GM23338 (cell line): Measurements from ENCODE around the gene SEM1. TPM values are rescaled to one million over a fixed set of nuclear protein-coding genes. Genes with fewer than 3 reads are reported as not detected.

Experiments used
- ATAC-seq: fragments of 200-7000 bp; cut with Tn5 transposase; 3 replicates; pipeline ENCODE4 v1.9.1; 2020
- DNase-seq: peaks from one replicate; pipeline ENCODE4 v3.0.0-alpha.2; 2015; ENCODE audit warnings: low spot score
- H2AFZ ChIP-seq: fragments of 200-600 bp; sonication (generic); 2 replicates; pipeline ENCODE4 v1.8.0; 2016; ENCODE audit warnings: antibody characterized with exemption, mild to moderate bottlenecking, moderate library complexity
- H3F3A ChIP-seq: fragments of 200-600 bp; sonication (generic); replicated peaks from 2 replicates; pipeline ENCODE4 v1.8.0; 2017; ENCODE audit warnings: antibody characterized with exemption, mixed run types, low read depth
- H3K27ac ChIP-seq: fragments of 200-600 bp; sonication (generic); 2 replicates; pipeline ENCODE4 v1.6.1; 2016; ENCODE audit warnings: low read depth
- H3K27me3 ChIP-seq: fragments of 200-600 bp; sonication (generic); 2 replicates; pipeline ENCODE4 v1.8.0; 2016; ENCODE audit warnings: mild to moderate bottlenecking, mixed run types, moderate library complexity; ENCODE audit not compliant: insufficient read depth
- H3K36me3 ChIP-seq: fragments of 200-600 bp; sonication (generic); 2 replicates; pipeline ENCODE4 v1.8.0; 2016; ENCODE audit warnings: mild to moderate bottlenecking; ENCODE audit not compliant: insufficient read depth
- H3K4me1 ChIP-seq: fragments of 200-600 bp; sonication (generic); 2 replicates; pipeline ENCODE4 v1.8.0; 2016; ENCODE audit warnings: mild to moderate bottlenecking, moderate library complexity; ENCODE audit not compliant: insufficient read depth
- H3K4me2 ChIP-seq: fragments of 200-600 bp; sonication (generic); 2 replicates; pipeline ENCODE4 v1.7.1; 2017; ENCODE audit warnings: mixed run types
- H3K4me3 ChIP-seq: fragments of 200-600 bp; sonication (generic); 2 replicates; pipeline ENCODE4 v1.6.1; 2016; ENCODE audit warnings: mixed run types
- H3K79me2 ChIP-seq: fragments of 200-600 bp; sonication (generic); replicated peaks from 2 replicates; pipeline ENCODE4 v1.8.0; 2017; ENCODE audit warnings: mild to moderate bottlenecking; ENCODE audit not compliant: insufficient read depth
- H3K9me2 ChIP-seq: fragments of 200-600 bp; sonication (generic); 2 replicates; pipeline ENCODE4 v1.8.0; 2017; ENCODE audit not compliant: insufficient read depth
- H4K20me1 ChIP-seq: fragments of 200-600 bp; sonication (generic); replicated peaks from 2 replicates; pipeline ENCODE4 v1.8.0; 2017; ENCODE audit warnings: mild to moderate bottlenecking; ENCODE audit not compliant: insufficient read depth
- H3K27ac Mint-ChIP-seq: 2 replicates; pipeline ENCODE4 v1.8.0; 2020; ENCODE audit warnings: inconsistent platforms, mild to moderate bottlenecking, moderate library complexity, mixed read lengths
- H3K27me3 Mint-ChIP-seq: 3 replicates; pipeline ENCODE4 v1.8.0; 2022; ENCODE audit warnings: low read depth, mild to moderate bottlenecking, moderate library complexity, mixed read lengths, inconsistent platforms; ENCODE audit not compliant: insufficient read depth, poor library complexity
- H3K36me3 Mint-ChIP-seq: 3 replicates; pipeline ENCODE4 v1.8.0; 2021; ENCODE audit warnings: low read depth, mild to moderate bottlenecking, inconsistent platforms, moderate library complexity, mixed read lengths
- H3K4me1 Mint-ChIP-seq: 3 replicates; pipeline ENCODE4 v1.8.0; 2020; ENCODE audit warnings: mild to moderate bottlenecking, inconsistent platforms, mixed read lengths
- H3K4me3 Mint-ChIP-seq: 3 replicates; pipeline ENCODE4 v1.8.0; 2021; ENCODE audit warnings: moderate library complexity, mild to moderate bottlenecking, inconsistent platforms, mixed read lengths
- H3K9me3 Mint-ChIP-seq: 3 replicates; pipeline ENCODE4 v1.8.0; 2020; ENCODE audit warnings: moderate library complexity, mild to moderate bottlenecking, inconsistent platforms, mixed read lengths
- CTCF ChIP-seq, 2 experiments: fragments of 200-600 bp in 1 of 2; sonication (generic) in 1 of 2; conservative IDR thresholded peaks; 2 replicates each; pipeline versions ENCODE4 v1.5.1 to v1.6.1; 2016 to 2017; ENCODE audit warnings: antibody characterized with exemption in 2 of 2, low read depth in 2 of 2, mild to moderate bottlenecking in 2 of 2, moderate library complexity in 1 of 2
- ETS1 ChIP-seq: IDR thresholded peaks from 2 replicates; pipeline ENCODE4 v1.6.1; 2016; ENCODE audit warnings: antibody characterized with exemption
- EZH2 ChIP-seq: fragments of 200-600 bp; sonication (generic); IDR thresholded peaks from one replicate; pipeline ENCODE4 v1.8.0; 2017; ENCODE audit warnings: antibody characterized with exemption, mild to moderate bottlenecking, low read depth; ENCODE audit not compliant: unreplicated experiment
- EZH2phosphoT487 ChIP-seq: fragments of 200-600 bp; sonication (generic); IDR thresholded peaks from one replicate; pipeline ENCODE4 v1.8.1; 2018; ENCODE audit warnings: antibody characterized with exemption; ENCODE audit not compliant: unreplicated experiment
- JUNB ChIP-seq: IDR thresholded peaks from one replicate; pipeline ENCODE4 v1.6.1; 2016; ENCODE audit warnings: antibody characterized with exemption; ENCODE audit not compliant: unreplicated experiment
- POLR2AphosphoS5 ChIP-seq: IDR thresholded peaks from 2 replicates; pipeline ENCODE4 v1.6.1; 2016; ENCODE audit warnings: antibody characterized with exemption, low read depth
- REST ChIP-seq: IDR thresholded peaks from one replicate; pipeline ENCODE4 v1.6.1; 2018; ENCODE audit warnings: antibody characterized with exemption; ENCODE audit not compliant: unreplicated experiment
- ZNF114 ChIP-seq: fragments of 250-450 bp; sonication (Bioruptor Pico); IDR thresholded peaks from 2 replicates; pipeline ENCODE4 v1.5.0; 2020; ENCODE audit warnings: mild to moderate bottlenecking, moderate library complexity
- ZNF331 ChIP-seq: fragments of 250-450 bp; sonication (Bioruptor Pico); IDR thresholded peaks from 2 replicates; pipeline ENCODE4 v1.5.0; 2020; ENCODE audit warnings: low read depth, mild to moderate bottlenecking, moderate library complexity
- polyA plus RNA-seq: library from polyadenylated mRNA; unstranded; fragments of >200 nt; fragmentation: Nextera tagmentation; extraction: Ambion mirVana; gene quantifications from 2 replicates; pipeline ENCODE4 v1.2.1, GENCODE V29; 2016
- total RNA-seq: library from RNA; depleted of rRNA; stranded (reverse); fragments of >200 nt; shearing (Covaris generic); gene quantifications from 2 replicates; pipeline ENCODE4 v1.2.3, GENCODE V29; 2014

SEM1 gene
- total and polyA plus RNA-seq, 2 experiments from 2014 or later: 71.7 to 1,042 TPM

GRCh38 chr7:96670338-96671289, 39.0 kb downstream of the SEM1 start:
- TF ChIP-seq EZH2phosphoT487 (no peak), REST (no peak), EZH2 (no peak), ETS1 (no peak), ZNF114 (CRISPR knock-in tag) (no peak), CTCF (conservative IDR thresholded peaks at IDR 0.05; ENCODE audit: low read depth in 2 of 2) (no peak)
- H3K27me3 Mint-ChIP-seq: no peaks in the 10 kb centered on the region
- H3K4me1 Mint-ChIP-seq: no peaks in the 10 kb centered on the region
- H3K36me3 Mint-ChIP-seq: peaks cover 4% of the 10 kb centered on the region; the same call in 2 of the 3 replicates
- Histone ChIP-seq H3K79me2 (no peaks in the 10 kb centered on the region), H4K20me1 (no peaks in the 10 kb centered on the region; the same call in 1 of the 2 replicates), H3K4me3 (no peak overlapping the region), H3F3A (no peaks in the 10 kb centered on the region), H3K9me2 (no peaks in the 10 kb centered on the region), H3K27me3 (no peaks in the 10 kb centered on the region), H3K36me3 (no peaks in the 10 kb centered on the region), H3K4me2 (no peak overlapping the region), H2AFZ (no peak overlapping the region), H3K27ac (no peak overlapping the region), H3K4me1 (no peaks in the 10 kb centered on the region)
- no peak for ATAC-seq
- H3K9me3 Mint-ChIP-seq: no peaks in the 10 kb centered on the region
- DNase-seq: no peak
- no peak overlapping the region for H3K4me3 Mint-ChIP-seq
- no peak overlapping the region for H3K27ac Mint-ChIP-seq

- Histone ChIP-seq H2AFZ (no peak overlapping the region), H3K9me2 (no peaks in the 10 kb centered on the region), H3F3A (no peaks in the 10 kb centered on the region), H3K4me3 (no peak overlapping the region), H3K79me2 (no peaks in the 10 kb centered on the region), H3K36me3 (no peaks in the 10 kb centered on the region), H4K20me1 (no peaks in the 10 kb centered on the region; the same call in 1 of the 2 replicates), H3K4me2 (no peak overlapping the region), H3K27ac (no peak overlapping the region), H3K4me1 (no peaks in the 10 kb centered on the region), H3K27me3 (no peaks in the 10 kb centered on the region)
- ATAC-seq: no peak
- H3K27ac Mint-ChIP-seq: no peak overlapping the region
- no peaks in the 10 kb centered on the region for H3K27me3 Mint-ChIP-seq
- no peaks in the 10 kb centered on the region for H3K9me3 Mint-ChIP-seq
- no peaks in the 10 kb centered on the region for H3K4me1 Mint-ChIP-seq
- peaks cover 4% of the 10 kb centered on the region; the same call in 2 of the 3 replicates for H3K36me3 Mint-ChIP-seq
- DNase-seq: no peak
- H3K4me3 Mint-ChIP-seq: no peak overlapping the region
- TF ChIP-seq ZNF331: no peak
- no peak for TF ChIP-seq JUNB
- no peak for TF ChIP-seq POLR2AphosphoS5
- no peak for TF ChIP-seq ETS1
- TF ChIP-seq EZH2phosphoT487: no peak
Observed at GRCh38 chr7:96669812-96670211, 39.8 kb downstream of the SEM1 start.
